A549 (cell line): ENCODE data around the gene SOX14. TPM values are rescaled to one million over a fixed set of nuclear protein-coding genes. Genes with fewer than 3 reads are reported as not detected.

Experiments
- ATAC-seq, 2 experiments: fragments of 200-7000 bp in 1 of 2; fragments of >200 bp in 1 of 2; cut with Nextera tagmentation in 1 of 2; cut with Tn5 transposase in 1 of 2; 3 replicates each; pipeline versions ENCODE4 v1.8.0 to v1.9.1; 2018 to 2020; ENCODE audit warnings: mild to moderate bottlenecking in 1 of 2, moderate library complexity in 1 of 2
- CTCF ChIA-PET: fragments of 300-600 bp; sonication (Branson Sonifier 250); formaldehyde crosslinking; extraction: SDS; loops from one replicate; lab custom pipeline; 2021; ENCODE audit warnings: antibody characterized with exemption, inconsistent platforms; lab: Yijun Ruan, JAX
- POLR2A ChIA-PET: fragments of 350-600 bp; formaldehyde crosslinking; extraction: SDS; loops from one replicate; lab custom pipeline; 2021; ENCODE audit warnings: antibody characterized with exemption, inconsistent platforms; lab: Yijun Ruan, JAX
- DNase-seq, 2 experiments: peaks; one replicate each; pipeline versions ENCODE4 v3.0.0 to v3.0.0-alpha.2; 2011 to 2016; ENCODE audit warnings: low read depth in 1 of 2, low spot score in 1 of 2
- FAIRE-seq: peaks from 2 replicates; lab custom pipeline; 2011; peaks lifted over from hg19 to GRCh38; lab: Jason Lieb, UNC
- H3K27ac ChIP-seq, 2 experiments: fragments of >200 bp; sonication (Bioruptor Twin); formaldehyde crosslinking; 3 replicates each; pipeline ENCODE4 v1.5.1; 2016 to 2017
- H3K4me1 ChIP-seq: fragments of >200 bp; sonication (Bioruptor Twin); formaldehyde crosslinking; 3 replicates; pipeline ENCODE4 v1.6.1; 2016
- H3K4me2 ChIP-seq: fragments of >200 bp; sonication (Bioruptor Twin); formaldehyde crosslinking; 3 replicates; pipeline ENCODE4 v1.6.1; 2016
- H3K4me3 ChIP-seq: fragments of >200 bp; sonication (Bioruptor Twin); formaldehyde crosslinking; 3 replicates; pipeline ENCODE4 v1.5.1; 2016
- H3K9me3 ChIP-seq: fragments of >200 bp; sonication (Bioruptor Twin); formaldehyde crosslinking; 3 replicates; pipeline ENCODE4 v1.6.1; 2016
- CHD4 ChIP-seq: fragments of 200-600 bp; sonication (generic); IDR thresholded peaks from 2 replicates; pipeline ENCODE4 v1.6.1; 2016; ENCODE audit warnings: antibody characterized with exemption, mild to moderate bottlenecking, borderline replicate concordance
- GATA3 ChIP-seq: IDR thresholded peaks from 2 replicates; pipeline ENCODE4 v1.6.1; 2012; ENCODE audit warnings: borderline replicate concordance
- HDAC2 ChIP-seq: fragments of 200-600 bp; sonication (generic); IDR thresholded peaks from 2 replicates; pipeline ENCODE4 v1.6.1; 2016
- HMGXB4 ChIP-seq: fragments of 250-450 bp; sonication (Bioruptor Pico); IDR thresholded peaks from 2 replicates; pipeline ENCODE4 v1.5.0; 2021; ENCODE audit warnings: mild to moderate bottlenecking, moderate library complexity, borderline replicate concordance
- HOXB13 ChIP-seq: fragments of 250-450 bp; sonication (Bioruptor Pico); IDR thresholded peaks from 2 replicates; pipeline ENCODE4 v1.5.0; 2020; ENCODE audit warnings: low read depth, mild to moderate bottlenecking, moderate library complexity
- HOXB5 ChIP-seq: fragments of 250-450 bp; sonication (Bioruptor Pico); IDR thresholded peaks from 2 replicates; pipeline ENCODE4 v1.5.0; 2020; ENCODE audit warnings: mild to moderate bottlenecking, moderate library complexity
- KDM1A ChIP-seq: fragments of 200-600 bp; sonication (generic); IDR thresholded peaks from 2 replicates; pipeline ENCODE4 v1.6.1; 2016; ENCODE audit warnings: low read depth, mild to moderate bottlenecking
- KDM5A ChIP-seq: fragments of 200-600 bp; sonication (generic); IDR thresholded peaks from 2 replicates; pipeline ENCODE4 v1.6.1; 2016; ENCODE audit warnings: antibody characterized with exemption, mild to moderate bottlenecking
- MAFK ChIP-seq: fragments of 450-650 bp; IDR thresholded peaks from 2 replicates; pipeline ENCODE4 v1.6.1; 2014; ENCODE audit not compliant: partially characterized antibody
- MAZ ChIP-seq: fragments of 150-350 bp; IDR thresholded peaks from 2 replicates; pipeline ENCODE4 v1.6.1; 2014; ENCODE audit warnings: antibody characterized with exemption, low read depth, low read length, borderline replicate concordance
- MYC ChIP-seq: IDR thresholded peaks from 2 replicates; pipeline ENCODE4 v1.6.1; 2012; ENCODE audit warnings: mild to moderate bottlenecking, inconsistent platforms, low read length, improper control_type of control experiment, borderline replicate concordance
- NFE2L2 ChIP-seq: fragments of 150-350 bp; conservative IDR thresholded peaks from 2 replicates; pipeline ENCODE4 v1.6.1; 2014; ENCODE audit warnings: low read length
- NR3C1 ChIP-seq: fragments of >200 bp; sonication (Bioruptor Twin); formaldehyde crosslinking; IDR thresholded peaks from 3 replicates; pipeline ENCODE4 v1.6.1; 2017
- RAD21 ChIP-seq, 2 experiments: fragments of >200 bp in 1 of 2; sonication (Bioruptor Twin) in 1 of 2; formaldehyde crosslinking in 1 of 2; IDR thresholded peaks in 1 of 2; conservative IDR thresholded peaks in 1 of 2; 2 replicates in 1 of 2; 3 replicates in 1 of 2; pipeline ENCODE4 v1.6.1; 2012 to 2018; ENCODE audit warnings: inconsistent platforms in 1 of 2
- RARB ChIP-seq: fragments of 250-450 bp; sonication (Bioruptor Pico); IDR thresholded peaks from 2 replicates; pipeline ENCODE4 v1.8.0; 2021; ENCODE audit warnings: mild to moderate bottlenecking, moderate library complexity
- RCOR1 ChIP-seq: fragments of 150-350 bp; IDR thresholded peaks from 2 replicates; pipeline ENCODE4 v1.6.1; 2014; ENCODE audit warnings: antibody characterized with exemption, low read length, low read depth
- ZNF302 ChIP-seq: fragments of 250-450 bp; sonication (Bioruptor Pico); IDR thresholded peaks from 2 replicates; pipeline ENCODE4 v1.9.0; 2021; ENCODE audit warnings: inconsistent platforms, mild to moderate bottlenecking, moderate library complexity
- WGBS: methylation state at CpG from one replicate; pipeline ENCODE4 v1.1.6; 2017; ENCODE audit errors: missing lambda C conversion rate; 5-methylcytosine and 5-hydroxymethylcytosine counted together
- polyA plus RNA-seq, 4 experiments: library from polyadenylated mRNA; depleted of rRNA in 3 of 4; stranded (reverse); fragments of >200 nt; fragmentation: RNase III in 1 of 4; extraction: RNeasy Plus Mini Kit Qiagen cat#74134 plus additional on column Dnase treatment in 1 of 4; gene quantifications; 2 replicates in 3 of 4; 3 replicates in 1 of 4; pipeline ENCODE4 v1.2.3, GENCODE V29; 2011 to 2017
- TF ChIP-seq, protein P1 (sequence below): fragments of 200-600 bp; sonication (generic); IDR thresholded peaks from 2 replicates; pipeline ENCODE4 v1.6.1; 2016; ENCODE audit warnings: antibody characterized with exemption, mild to moderate bottlenecking, moderate library complexity

SOX14 gene
- polyA plus RNA-seq, 2 of the 4 experiments (the other 2 are of a cell fraction) = not detected

DNA sequence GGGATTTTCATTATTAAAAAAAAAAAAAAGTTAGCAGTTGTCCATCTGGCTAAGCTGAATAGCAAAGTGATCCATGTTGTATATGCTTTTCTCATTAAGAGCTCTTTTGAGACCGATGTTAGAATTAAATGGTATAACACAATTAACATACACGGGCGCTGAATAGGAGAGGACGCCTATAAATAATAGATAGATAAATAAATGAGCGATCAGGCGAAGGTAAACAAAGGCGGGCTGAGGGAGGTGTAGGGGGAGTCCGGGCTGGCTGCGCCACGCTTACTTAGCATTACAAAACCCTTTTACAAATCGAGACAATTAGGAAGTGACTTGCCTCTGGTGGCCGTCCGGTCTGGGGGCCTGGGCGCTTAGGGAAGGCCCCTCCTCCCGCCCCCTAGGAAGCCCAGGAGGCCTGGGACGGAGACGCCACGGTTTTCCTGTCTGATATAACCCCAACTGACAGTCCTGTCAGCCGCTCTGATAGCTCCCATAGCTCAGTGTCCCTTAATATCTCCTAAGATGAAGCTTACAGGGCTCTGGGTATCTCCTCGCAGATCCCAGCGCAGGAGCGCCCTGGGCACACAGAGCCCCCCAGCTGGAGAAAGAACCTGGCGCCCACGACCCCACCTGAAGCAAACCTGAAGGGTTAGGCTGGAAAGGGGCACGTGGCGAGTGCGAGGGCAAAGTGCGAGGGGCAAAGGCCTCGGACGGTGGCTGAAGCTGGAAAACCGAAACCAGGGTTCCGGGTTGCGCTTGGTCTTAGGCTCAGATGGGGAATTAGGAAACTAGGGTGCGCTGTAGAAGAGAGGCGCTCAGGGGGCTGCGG, 3.6 kb downstream of the SOX14 start:
- Histone ChIP-seq H3K9me3 (no peaks in the 10 kb centered on the region), H3K4me3 (peak overlapping the region; percentile 22; the same call in 2 of the 3 replicates)
- ATAC-seq = 0 out of 6 replicates have a peak, but pooled peaks of 1 of the 2 experiments have one; percentile 26
- CTCF ChIA-PET = no interaction called here
- TF ChIP-seq MAFK = no peak
- TF ChIP-seq MYC = no peak
- TF ChIP-seq KDM1A = no peak
- no peak for TF ChIP-seq HDAC2
- no peak for TF ChIP-seq MAZ
- TF ChIP-seq RCOR1 = no peak
- TF ChIP-seq RARB (CRISPR knock-in tag) = no peak
- TF ChIP-seq, protein P1, sequence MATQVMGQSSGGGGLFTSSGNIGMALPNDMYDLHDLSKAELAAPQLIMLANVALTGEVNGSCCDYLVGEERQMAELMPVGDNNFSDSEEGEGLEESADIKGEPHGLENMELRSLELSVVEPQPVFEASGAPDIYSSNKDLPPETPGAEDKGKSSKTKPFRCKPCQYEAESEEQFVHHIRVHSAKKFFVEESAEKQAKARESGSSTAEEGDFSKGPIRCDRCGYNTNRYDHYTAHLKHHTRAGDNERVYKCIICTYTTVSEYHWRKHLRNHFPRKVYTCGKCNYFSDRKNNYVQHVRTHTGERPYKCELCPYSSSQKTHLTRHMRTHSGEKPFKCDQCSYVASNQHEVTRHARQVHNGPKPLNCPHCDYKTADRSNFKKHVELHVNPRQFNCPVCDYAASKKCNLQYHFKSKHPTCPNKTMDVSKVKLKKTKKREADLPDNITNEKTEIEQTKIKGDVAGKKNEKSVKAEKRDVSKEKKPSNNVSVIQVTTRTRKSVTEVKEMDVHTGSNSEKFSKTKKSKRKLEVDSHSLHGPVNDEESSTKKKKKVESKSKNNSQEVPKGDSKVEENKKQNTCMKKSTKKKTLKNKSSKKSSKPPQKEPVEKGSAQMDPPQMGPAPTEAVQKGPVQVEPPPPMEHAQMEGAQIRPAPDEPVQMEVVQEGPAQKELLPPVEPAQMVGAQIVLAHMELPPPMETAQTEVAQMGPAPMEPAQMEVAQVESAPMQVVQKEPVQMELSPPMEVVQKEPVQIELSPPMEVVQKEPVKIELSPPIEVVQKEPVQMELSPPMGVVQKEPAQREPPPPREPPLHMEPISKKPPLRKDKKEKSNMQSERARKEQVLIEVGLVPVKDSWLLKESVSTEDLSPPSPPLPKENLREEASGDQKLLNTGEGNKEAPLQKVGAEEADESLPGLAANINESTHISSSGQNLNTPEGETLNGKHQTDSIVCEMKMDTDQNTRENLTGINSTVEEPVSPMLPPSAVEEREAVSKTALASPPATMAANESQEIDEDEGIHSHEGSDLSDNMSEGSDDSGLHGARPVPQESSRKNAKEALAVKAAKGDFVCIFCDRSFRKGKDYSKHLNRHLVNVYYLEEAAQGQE = no peak
- no peak for TF ChIP-seq NR3C1
- TF ChIP-seq RAD21 (conservative IDR thresholded peaks at IDR 0.05 in 1 of 2, IDR thresholded peaks at IDR 0.05 in 1 of 2) = no peak
- TF ChIP-seq, all 56 proteins: peak for 0
- Histone ChIP-seq H3K4me2 (peak overlapping the region; percentile 61), H3K4me1 (peaks cover 19% of the 10 kb centered on the region; the same call in 1 of the 3 replicates), H3K27ac (no peak overlapping the region)
- WGBS = 4% methylated on average over 26 of the region's 36 CpGs
- FAIRE-seq (no peak), DNase-seq (no peak)
- POLR2A ChIA-PET = no interaction called here

- peaks cover 19% of the 10 kb centered on the region; the same call in 1 of the 3 replicates for H3K4me1 ChIP-seq
- ChIA-PET CTCF (no interaction called here), POLR2A (no interaction called here)
- ATAC-seq = 0 out of 6 replicates have a peak, but pooled peaks of 1 of the 2 experiments have one; percentile 15
- no peaks in the 10 kb centered on the region for H3K9me3 ChIP-seq
- H3K27ac ChIP-seq = no peak overlapping the region
- FAIRE-seq = no peak
- peak overlapping the region; percentile 61 for H3K4me2 ChIP-seq
- TF ChIP-seq GATA3 = no peak
- no peak for TF ChIP-seq ZNF302
- TF ChIP-seq MAZ = no peak
- TF ChIP-seq CHD4 = no peak
- TF ChIP-seq NFE2L2 = no peak
- TF ChIP-seq HMGXB4 (CRISPR knock-in tag) = no peak
- TF ChIP-seq HOXB5 (CRISPR knock-in tag) = no peak
- no peak for TF ChIP-seq KDM5A
- no peak for TF ChIP-seq HOXB13 (CRISPR knock-in tag)
- WGBS = 27% methylated on average over 14 of the region's 59 CpGs
- peak overlapping the region; percentile 22; the same call in 2 of the 3 replicates for H3K4me3 ChIP-seq
- DNase-seq = no peak
Observed at GRCh38 chr3:137768361-137769321, 4.5 kb downstream of the SOX14 start.
